ENCODE data around the gene ZNF280C. TPM values are rescaled to one million over a fixed set of nuclear protein-coding genes. Genes with fewer than 3 reads are reported as not detected.

The ZNF280C gene
- total RNA-seq, 2 donors from 2014 or later = 2.1 to 2.4 TPM

DNA sequence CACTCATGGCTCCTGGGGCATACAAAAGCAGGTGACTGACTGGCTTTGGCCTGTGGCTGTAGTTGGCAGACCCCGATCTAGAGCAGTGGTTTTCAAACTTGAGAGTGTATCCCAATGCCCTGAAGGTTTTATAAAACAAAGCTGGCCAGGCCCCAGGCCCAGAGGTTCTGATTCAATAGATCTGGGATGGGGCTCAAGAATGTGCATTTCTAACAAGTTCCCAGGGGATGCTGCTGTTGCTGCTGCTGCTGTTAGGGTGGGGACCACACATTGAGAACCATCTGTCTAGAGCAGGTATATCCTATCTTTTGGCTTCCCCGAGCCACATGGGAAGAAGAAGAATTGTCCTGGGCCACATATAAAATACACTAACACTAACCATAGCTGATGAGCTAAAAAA, 110.4 kb downstream of the ZNF280C start:
- TF ChIP-seq, protein P1, sequence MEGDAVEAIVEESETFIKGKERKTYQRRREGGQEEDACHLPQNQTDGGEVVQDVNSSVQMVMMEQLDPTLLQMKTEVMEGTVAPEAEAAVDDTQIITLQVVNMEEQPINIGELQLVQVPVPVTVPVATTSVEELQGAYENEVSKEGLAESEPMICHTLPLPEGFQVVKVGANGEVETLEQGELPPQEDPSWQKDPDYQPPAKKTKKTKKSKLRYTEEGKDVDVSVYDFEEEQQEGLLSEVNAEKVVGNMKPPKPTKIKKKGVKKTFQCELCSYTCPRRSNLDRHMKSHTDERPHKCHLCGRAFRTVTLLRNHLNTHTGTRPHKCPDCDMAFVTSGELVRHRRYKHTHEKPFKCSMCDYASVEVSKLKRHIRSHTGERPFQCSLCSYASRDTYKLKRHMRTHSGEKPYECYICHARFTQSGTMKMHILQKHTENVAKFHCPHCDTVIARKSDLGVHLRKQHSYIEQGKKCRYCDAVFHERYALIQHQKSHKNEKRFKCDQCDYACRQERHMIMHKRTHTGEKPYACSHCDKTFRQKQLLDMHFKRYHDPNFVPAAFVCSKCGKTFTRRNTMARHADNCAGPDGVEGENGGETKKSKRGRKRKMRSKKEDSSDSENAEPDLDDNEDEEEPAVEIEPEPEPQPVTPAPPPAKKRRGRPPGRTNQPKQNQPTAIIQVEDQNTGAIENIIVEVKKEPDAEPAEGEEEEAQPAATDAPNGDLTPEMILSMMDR (IDR thresholded peaks at IDR 0.05) = no peak
- intact Hi-C loops (cut with DNase I) = no loop called here
- H3K27ac ChIP-seq = no peak overlapping the region

DNA sequence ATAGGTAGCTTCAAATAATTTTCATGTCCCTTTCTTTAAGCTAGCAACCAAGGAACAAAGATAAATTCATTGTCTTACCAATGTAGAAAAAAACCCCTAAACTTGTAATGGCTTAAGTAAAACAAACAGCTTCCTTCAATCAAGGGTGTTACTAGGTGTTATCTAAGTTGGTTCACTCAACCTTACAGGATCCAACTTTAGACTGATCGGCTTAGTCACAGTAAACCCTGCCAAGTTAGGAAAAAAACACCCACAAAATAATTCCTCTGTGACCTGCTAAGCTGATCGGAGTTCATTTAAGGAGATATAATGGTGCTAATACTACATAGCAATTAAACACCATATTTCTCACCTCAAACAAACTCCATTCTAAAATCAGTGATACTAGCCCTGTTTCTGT, 113.1 kb downstream of the ZNF280C start:
- H3K9me3 ChIP-seq = no peaks in the 10 kb centered on the region
- no peaks in the 10 kb centered on the region for H3K4me1 ChIP-seq
- no peak overlapping the region for H3K27ac ChIP-seq
- no peak overlapping the region for H3K9ac ChIP-seq (ENCODE audit: low read depth in 2 of 2, low read length in 2 of 2)
- H3K36me3 ChIP-seq = no peaks in the 10 kb centered on the region
- H3K4me3 ChIP-seq = no peak overlapping the region
- intact Hi-C loops (cut with DNase I) = no loop called here
- TF ChIP-seq, protein P1 (IDR thresholded peaks at IDR 0.05) = no peak
- DNase-seq = no peak
- no peaks in the 10 kb centered on the region for H3K27me3 ChIP-seq

More for the DNA sequence above, 110.4 kb downstream of the ZNF280C start:
- no peak overlapping the region for H3K4me3 ChIP-seq
- H3K36me3 ChIP-seq = no peaks in the 10 kb centered on the region
- no peaks in the 10 kb centered on the region for H3K27me3 ChIP-seq
- DNase-seq = no peak
- no peak overlapping the region for H3K9ac ChIP-seq (ENCODE audit: low read depth in 2 of 2, low read length in 2 of 2)
- H3K9me3 ChIP-seq = no peaks in the 10 kb centered on the region
- no peaks in the 10 kb centered on the region for H3K4me1 ChIP-seq

Other genes starting within 250 kb of the ZNF280C start
- gene ELF4, start 158.4 kb downstream of the ZNF280C start, total RNA-seq = 10 to 100 TPM; 30.6 to 42.4 TPM
- 10 to 100 TPM; 85.2 to 89.0 TPM for gene AIFM1, start 103.1 kb downstream of the ZNF280C start, total RNA-seq
- gene RAB33A, start 96.9 kb downstream of the ZNF280C start, total RNA-seq = under 1 TPM in 1 of 2 donors, not detected in 1; 0.50 TPM
- 1 to 10 TPM; 6.4 to 7.1 TPM for gene SLC25A14, start 71.0 kb upstream of the ZNF280C start, total RNA-seq
- under 1 TPM; 0.32 to 0.52 TPM for gene GPR119, start 116.8 kb upstream of the ZNF280C start, total RNA-seq
- gene RBMX2, start 133.1 kb upstream of the ZNF280C start, total RNA-seq = 10 to 100 TPM; 11.7 to 14.9 TPM